GM12878 (cell line): ENCODE results near the gene NTSR1.

Source experiments
- CEBPB ChIP-seq, 2 experiments: fragments of 150-350 bp in 1 of 2; IDR thresholded peaks; 2 replicates each; pipeline ENCODE4 v1.6.1; 2012 to 2014; ENCODE audit warnings: low read depth in 2 of 2, low read length in 2 of 2, borderline replicate concordance in 1 of 2, inconsistent platforms in 1 of 2
- ETV6 ChIP-seq, 2 experiments: fragments of 450-650 bp in 1 of 2; IDR thresholded peaks in 1 of 2; conservative IDR thresholded peaks in 1 of 2; 2 replicates each; pipeline ENCODE4 v1.6.1; 2014; ENCODE audit warnings: antibody characterized with exemption in 1 of 2, borderline replicate concordance in 1 of 2, low read depth in 1 of 2, mild to moderate bottlenecking in 1 of 2, moderate library complexity in 1 of 2
- EZH2 ChIP-seq: IDR thresholded peaks from 2 replicates; pipeline ENCODE4 v1.6.1; 2012; ENCODE audit warnings: low read depth, mild to moderate bottlenecking, control low read depth, inconsistent platforms, low read length, borderline replicate concordance; ENCODE audit not compliant: control insufficient read depth
- HCFC1 ChIP-seq: fragments of 150-350 bp; IDR thresholded peaks from 2 replicates; pipeline ENCODE4 v1.6.1; 2014; ENCODE audit warnings: low read length
- JUNB ChIP-seq: IDR thresholded peaks from 2 replicates; pipeline ENCODE4 v1.6.1; 2016; ENCODE audit warnings: antibody characterized with exemption, mild to moderate bottlenecking
- POLR2A ChIP-seq: IDR thresholded peaks from 2 replicates; pipeline ENCODE4 v1.6.1; 2011; ENCODE audit warnings: low read depth, mild to moderate bottlenecking, low read length
- POLR2AphosphoS2 ChIP-seq: IDR thresholded peaks from 2 replicates; pipeline ENCODE4 v1.6.1; 2011; ENCODE audit warnings: low read depth, mild to moderate bottlenecking, low read length, improper control_type of control experiment, moderate library complexity
- RBBP5 ChIP-seq: fragments of 200-600 bp; sonication (generic); conservative IDR thresholded peaks from 2 replicates; pipeline ENCODE4 v1.6.1; 2016
- RFX5 ChIP-seq: IDR thresholded peaks from 2 replicates; pipeline ENCODE4 v1.6.1; 2011; ENCODE audit warnings: low read depth, low read length, improper control_type of control experiment
- YY1 ChIP-seq: IDR thresholded peaks from 2 replicates; pipeline ENCODE4 v1.6.1; 2011; ENCODE audit warnings: low read depth, mild to moderate bottlenecking, low read length
- TF ChIP-seq, protein P1 (sequence below), 3 experiments: IDR thresholded peaks in 2 of 3; conservative IDR thresholded peaks in 1 of 3; 2 replicates each; pipeline ENCODE4 v1.5.1; 2011; ENCODE audit warnings: low read depth in 3 of 3, low read length in 3 of 3, mild to moderate bottlenecking in 3 of 3, control low read depth in 2 of 3, moderate library complexity in 2 of 3, inconsistent platforms in 1 of 3, mixed read lengths in 1 of 3; ENCODE audit not compliant: control insufficient read depth in 2 of 3, insufficient read depth in 1 of 3; ENCODE audit errors: extremely low read depth in 1 of 3
- TF ChIP-seq, protein P2 (sequence below): IDR thresholded peaks from 2 replicates; pipeline ENCODE4 v1.6.1; 2012; ENCODE audit warnings: low read depth, low read length, improper control_type of control experiment
- TF ChIP-seq, protein P3 (sequence below): fragments of 450-650 bp; IDR thresholded peaks from 2 replicates; pipeline ENCODE4 v1.6.1; 2014; ENCODE audit warnings: mild to moderate bottlenecking

DNA sequence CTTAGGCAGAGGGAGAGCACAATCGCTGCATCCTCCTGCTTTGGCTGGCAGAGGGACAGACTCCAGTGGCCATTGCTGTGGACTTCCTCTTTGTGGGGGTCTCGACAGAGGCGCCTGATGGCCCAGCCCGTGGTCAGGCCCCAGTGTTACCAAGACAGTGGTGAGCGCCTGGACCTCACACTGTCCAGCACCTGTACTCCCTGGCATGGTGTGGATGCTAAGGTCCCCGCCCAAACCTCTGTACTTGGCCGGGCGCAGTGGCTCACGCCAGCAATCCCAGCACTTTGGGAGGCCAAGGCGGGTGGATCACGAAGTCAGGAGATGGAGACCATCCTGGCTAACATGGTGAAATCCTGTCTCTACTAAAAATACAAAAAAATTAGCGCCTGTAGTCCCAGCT lies 2.3 kb upstream of the NTSR1 start:
- TF ChIP-seq EZH2 (no peak), POLR2A (no peak), YY1 (no peak), RFX5 (no peak), POLR2AphosphoS2 (no peak), ETV6 (conservative IDR thresholded peaks at IDR 0.05 in 1 of 2, IDR thresholded peaks at IDR 0.05 in 1 of 2; ENCODE audit: borderline replicate concordance in 1 of 2, low read depth in 1 of 2) (no peak), CEBPB (IDR thresholded peaks at IDR 0.05; ENCODE audit: borderline replicate concordance in 1 of 2, low read depth in 2 of 2, low read length in 2 of 2) (no peak), RBBP5 (no peak), HCFC1 (no peak), JUNB (no peak)
- TF ChIP-seq, protein P1, sequence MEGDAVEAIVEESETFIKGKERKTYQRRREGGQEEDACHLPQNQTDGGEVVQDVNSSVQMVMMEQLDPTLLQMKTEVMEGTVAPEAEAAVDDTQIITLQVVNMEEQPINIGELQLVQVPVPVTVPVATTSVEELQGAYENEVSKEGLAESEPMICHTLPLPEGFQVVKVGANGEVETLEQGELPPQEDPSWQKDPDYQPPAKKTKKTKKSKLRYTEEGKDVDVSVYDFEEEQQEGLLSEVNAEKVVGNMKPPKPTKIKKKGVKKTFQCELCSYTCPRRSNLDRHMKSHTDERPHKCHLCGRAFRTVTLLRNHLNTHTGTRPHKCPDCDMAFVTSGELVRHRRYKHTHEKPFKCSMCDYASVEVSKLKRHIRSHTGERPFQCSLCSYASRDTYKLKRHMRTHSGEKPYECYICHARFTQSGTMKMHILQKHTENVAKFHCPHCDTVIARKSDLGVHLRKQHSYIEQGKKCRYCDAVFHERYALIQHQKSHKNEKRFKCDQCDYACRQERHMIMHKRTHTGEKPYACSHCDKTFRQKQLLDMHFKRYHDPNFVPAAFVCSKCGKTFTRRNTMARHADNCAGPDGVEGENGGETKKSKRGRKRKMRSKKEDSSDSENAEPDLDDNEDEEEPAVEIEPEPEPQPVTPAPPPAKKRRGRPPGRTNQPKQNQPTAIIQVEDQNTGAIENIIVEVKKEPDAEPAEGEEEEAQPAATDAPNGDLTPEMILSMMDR (IDR thresholded peaks at IDR 0.05 in 2 of 3, conservative IDR thresholded peaks at IDR 0.05 in 1 of 3; ENCODE audit: control insufficient read depth in 2 of 3, extremely low read depth in 1 of 3, insufficient read depth in 1 of 3, low read depth in 3 of 3, low read length in 3 of 3): no peak
- TF ChIP-seq, protein P2, sequence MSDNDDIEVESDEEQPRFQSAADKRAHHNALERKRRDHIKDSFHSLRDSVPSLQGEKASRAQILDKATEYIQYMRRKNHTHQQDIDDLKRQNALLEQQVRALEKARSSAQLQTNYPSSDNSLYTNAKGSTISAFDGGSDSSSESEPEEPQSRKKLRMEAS: no peak
- TF ChIP-seq, protein P3, sequence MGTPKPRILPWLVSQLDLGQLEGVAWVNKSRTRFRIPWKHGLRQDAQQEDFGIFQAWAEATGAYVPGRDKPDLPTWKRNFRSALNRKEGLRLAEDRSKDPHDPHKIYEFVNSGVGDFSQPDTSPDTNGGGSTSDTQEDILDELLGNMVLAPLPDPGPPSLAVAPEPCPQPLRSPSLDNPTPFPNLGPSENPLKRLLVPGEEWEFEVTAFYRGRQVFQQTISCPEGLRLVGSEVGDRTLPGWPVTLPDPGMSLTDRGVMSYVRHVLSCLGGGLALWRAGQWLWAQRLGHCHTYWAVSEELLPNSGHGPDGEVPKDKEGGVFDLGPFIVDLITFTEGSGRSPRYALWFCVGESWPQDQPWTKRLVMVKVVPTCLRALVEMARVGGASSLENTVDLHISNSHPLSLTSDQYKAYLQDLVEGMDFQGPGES: no peak
